Muscle of leg (tissue), 11 donors: ENCODE data around the gene NIPAL3. TPM values are rescaled to one million over a fixed set of nuclear protein-coding genes. Genes with fewer than 3 reads are reported as not detected.
"Not testable (repeated sequence)": the region's sequence is repeated elsewhere in the genome, so short reads cannot be mapped to it uniquely, and the experiment has no call there.

ENCODE experiments used
- DNase-seq: peaks from one replicate; pipeline ENCODE4 v3.0.0; 2013
- H3K27ac ChIP-seq: one replicate; pipeline ENCODE4 v1.5.1; 2013; ENCODE audit warnings: mild to moderate bottlenecking, low read length, control low read depth
- H3K27me3 ChIP-seq: one replicate; pipeline ENCODE4 v1.6.1; 2013; ENCODE audit warnings: low read length; ENCODE audit not compliant: control insufficient read depth, insufficient read depth
- H3K36me3 ChIP-seq: one replicate; pipeline ENCODE4 v1.6.1; 2013; ENCODE audit warnings: low read length; ENCODE audit not compliant: control insufficient read depth, insufficient read depth
- H3K4me1 ChIP-seq: one replicate; pipeline ENCODE4 v1.6.1; 2013; ENCODE audit warnings: low read length; ENCODE audit not compliant: control insufficient read depth, insufficient read depth
- H3K4me3 ChIP-seq: one replicate; pipeline ENCODE4 v1.5.1; 2013; ENCODE audit warnings: low read length, control low read depth
- H3K9me3 ChIP-seq: replicated peaks from 2 replicates; pipeline ENCODE4 v1.6.1; 2013; ENCODE audit warnings: low read depth, low read length; ENCODE audit not compliant: control insufficient read depth
- WGBS: methylation state at CpG from one replicate; pipeline ENCODE4 v1.1.5; 2013; ENCODE audit warnings: missing lambda C conversion rate; ENCODE audit not compliant: insufficient coverage; 5-methylcytosine and 5-hydroxymethylcytosine counted together
- polyA plus RNA-seq, 8 donors: library from polyadenylated mRNA; unstranded; fragments of 120-200 nt; gene quantifications; one replicate each; pipeline versions ENCODE4 v1.2.1 to v1.2.3, GENCODE V29; 2013; ENCODE audit warnings: inconsistent platforms in 1 of 8, low replicate concordance in 1 of 8; ENCODE audit not compliant: insufficient read length in 8 of 8, insufficient read depth in 1 of 8
- total RNA-seq: library from RNA; stranded (reverse); fragments of 120-200 nt; gene quantifications from one replicate; pipeline ENCODE4 v1.2.4, GENCODE V29; 2013

NIPAL3 gene
- total and polyA plus RNA-seq, 9 donors, result 3.2 to 5.9 (median 4.9) TPM

- peak overlapping the region; percentile 35 for H3K27ac ChIP-seq
- no peak overlapping the region for H3K4me3 ChIP-seq
- 12% methylated on average over 7 of the region's 9 CpGs for WGBS
Measured at GRCh38 chr1:24438423-24438901, 22.9 kb downstream of the NIPAL3 start.

GRCh38 chr1:24440436-24440835 is 24.8 kb downstream of the NIPAL3 start:
- Histone ChIP-seq H3K9me3 (no peaks in the 10 kb centered on the region), H3K4me1 (peaks cover 20% of the 10 kb centered on the region), H3K36me3 (no peaks in the 10 kb centered on the region), H3K27me3 (peaks cover 3% of the 10 kb centered on the region), H3K27ac (no peak overlapping the region), H3K4me3 (no peak overlapping the region)
- DNase-seq, result no peak
- no CpG with 5 or more reads among the region's 2 CpGs for WGBS

More at GRCh38 chr1:24438423-24438901, 22.9 kb downstream of the NIPAL3 start:
- Histone ChIP-seq H3K36me3 (no peaks in the 10 kb centered on the region), H3K9me3 (no peaks in the 10 kb centered on the region), H3K4me1 (peaks cover 20% of the 10 kb centered on the region), H3K27me3 (peaks cover 3% of the 10 kb centered on the region)
- peak; percentile 65 for DNase-seq

GRCh38 chr1:24441480-24441879 is 25.9 kb downstream of the NIPAL3 start:
- H3K36me3 ChIP-seq, result no peaks in the 10 kb centered on the region
- WGBS, result 70% methylated on average over 3 of the region's 7 CpGs
- H3K4me3 ChIP-seq, result no peak overlapping the region
- peaks cover 20% of the 10 kb centered on the region for H3K4me1 ChIP-seq
- DNase-seq, result no peak
- no peak overlapping the region for H3K27ac ChIP-seq
- H3K27me3 ChIP-seq, result peaks cover 3% of the 10 kb centered on the region
- no peaks in the 10 kb centered on the region for H3K9me3 ChIP-seq

GRCh38 chr1:24441996-24442668 is 26.5 kb downstream of the NIPAL3 start:
- Histone ChIP-seq H3K9me3 (no peaks in the 10 kb centered on the region), H3K27ac (no peak overlapping the region), H3K36me3 (peaks cover 2% of the 10 kb centered on the region), H3K4me1 (peaks cover 20% of the 10 kb centered on the region), H3K4me3 (no peak overlapping the region), H3K27me3 (peaks cover 3% of the 10 kb centered on the region)
- no peak for DNase-seq
- WGBS, result 91% methylated on average over 6 of the region's 14 CpGs

GRCh38 chr1:24442764-24443163 is 27.2 kb downstream of the NIPAL3 start:
- Histone ChIP-seq H3K27ac (no peak overlapping the region), H3K4me3 (no peak overlapping the region), H3K36me3 (peaks cover 2% of the 10 kb centered on the region), H3K4me1 (peaks cover 16% of the 10 kb centered on the region), H3K27me3 (peaks cover 3% of the 10 kb centered on the region), H3K9me3 (no peaks in the 10 kb centered on the region)
- peak; percentile 10 for DNase-seq

- no peaks in the 10 kb centered on the region for H3K9me3 ChIP-seq
- peaks cover 12% of the 10 kb centered on the region for H3K4me1 ChIP-seq
- DNase-seq, result peak; percentile 76
- H3K36me3 ChIP-seq, result peaks cover 2% of the 10 kb centered on the region
- no peak overlapping the region for H3K27ac ChIP-seq
- no peak overlapping the region for H3K4me3 ChIP-seq
- H3K27me3 ChIP-seq, result no peaks in the 10 kb centered on the region
- no CpG with 5 or more reads among the region's 2 CpGs for WGBS
Measured at GRCh38 chr1:24443241-24443656, 27.6 kb downstream of the NIPAL3 start.

- DNase-seq, result not testable (repeated sequence)
Measured at GRCh38 chr1:24446446-24446845, 30.8 kb downstream of the NIPAL3 start.

GRCh38 chr1:24450316-24450715 is 34.7 kb downstream of the NIPAL3 start:
- H3K27me3 ChIP-seq, result no peaks in the 10 kb centered on the region
- H3K9me3 ChIP-seq, result no peaks in the 10 kb centered on the region
- H3K4me1 ChIP-seq, result no peaks in the 10 kb centered on the region
- H3K27ac ChIP-seq, result no peak overlapping the region
- H3K36me3 ChIP-seq, result peaks cover 6% of the 10 kb centered on the region
- no peak overlapping the region for H3K4me3 ChIP-seq
- no peak for DNase-seq
- no CpG with 5 or more reads among the region's 4 CpGs for WGBS

More at GRCh38 chr1:24446446-24446845, 30.8 kb downstream of the NIPAL3 start:
- not testable (repeated sequence) for H3K4me1 ChIP-seq, H3K27me3 ChIP-seq, H3K9me3 ChIP-seq, H3K36me3 ChIP-seq, H3K4me3 ChIP-seq, H3K27ac ChIP-seq
- WGBS, result no CpG with 5 or more reads among the region's 2 CpGs

GRCh38 chr1:24450857-24451397 is 35.3 kb downstream of the NIPAL3 start:
- Histone ChIP-seq H3K9me3 (no peaks in the 10 kb centered on the region), H3K36me3 (peaks cover 6% of the 10 kb centered on the region), H3K27me3 (no peaks in the 10 kb centered on the region), H3K4me1 (no peaks in the 10 kb centered on the region), H3K4me3 (no peak overlapping the region), H3K27ac (no peak overlapping the region)
- WGBS, result 97% methylated on average over 3 of the region's 5 CpGs
- no peak for DNase-seq

- no peaks in the 10 kb centered on the region for H3K9me3 ChIP-seq
- H3K4me1 ChIP-seq, result no peaks in the 10 kb centered on the region
- H3K36me3 ChIP-seq, result peaks cover 9% of the 10 kb centered on the region
- WGBS, result 100% methylated on average over 1 of the region's 3 CpGs
- DNase-seq, result no peak
- H3K4me3 ChIP-seq, result no peak overlapping the region
- H3K27ac ChIP-seq, result no peak overlapping the region
- H3K27me3 ChIP-seq, result no peaks in the 10 kb centered on the region
Measured at GRCh38 chr1:24451746-24452145, 36.1 kb downstream of the NIPAL3 start.
